HCT116 (cell line): Measurements from ENCODE around the gene NDUFC1. TPM values are rescaled to one million over a fixed set of nuclear protein-coding genes. Genes with fewer than 3 reads are reported as not detected.

ENCODE experiments used
- ATAC-seq: fragments of 200-7000 bp; cut with Tn5 transposase; 2 replicates; pipeline ENCODE4 v1.9.1; 2020; ENCODE audit warnings: mild to moderate bottlenecking, moderate library complexity
- BruUV-seq: library from RNA; stranded (reverse); fragments of 400-500 nt; replicated peaks from 2 replicates; lab custom pipeline; 2021; lab: Mats Ljungman, UMichigan
- CTCF ChIA-PET: fragments of 300-600 bp; sonication (Branson Sonifier 250); formaldehyde crosslinking; loops from one replicate; lab custom pipeline; 2021; ENCODE audit warnings: antibody characterized with exemption; lab: Charles Lee
- POLR2A ChIA-PET: fragments of 300-600, 350-600 bp; sonication (Branson Sonifier 250); formaldehyde crosslinking; loops from one replicate; lab custom pipeline; 2021; ENCODE audit warnings: antibody characterized with exemption; lab: Charles Lee
- RAD21 ChIA-PET, 2 experiments: fragments of 300-600 bp; sonication (Branson Sonifier 250); formaldehyde crosslinking; loops; one replicate each; lab custom pipeline; 2023; ENCODE audit warnings: low total read pairs in 2 of 2; ENCODE audit not compliant: uncharacterized antibody in 2 of 2, unreplicated experiment in 2 of 2, low non-redundant PET in 1 of 2; lab: Charles Lee
- DNase-seq: peaks from one replicate; pipeline ENCODE4 v3.0.0-alpha.2; 2010; ENCODE audit warnings: low read depth, low spot score
- H2AFZ ChIP-seq: fragments of 200-600 bp; shearing (Covaris generic), sonication (generic); 2 replicates; pipeline ENCODE4 v1.6.1; 2017; ENCODE audit warnings: low read depth, mixed run types, mixed read lengths, antibody characterized with exemption, low read length; ENCODE audit not compliant: poor library complexity, severe bottlenecking
- H3K27ac ChIP-seq: 2 replicates; pipeline ENCODE4 v1.5.1; 2012; ENCODE audit warnings: low read depth, low read length
- H3K27me3 ChIP-seq: fragments of 200-600 bp; sonication (generic); 2 replicates; pipeline ENCODE4 v1.6.1; 2016; ENCODE audit warnings: mixed run types, low read length, mixed read lengths; ENCODE audit not compliant: insufficient read depth
- H3K36me3 ChIP-seq, 2 experiments: fragments of 200-500 bp in 1 of 2; fragments of 200-600 bp in 1 of 2; sonication (Bioruptor generic) in 1 of 2; sonication (generic) in 1 of 2; 2 replicates each; pipeline versions ENCODE4 v1.5.1 to v1.6.1; 2014 to 2016; ENCODE audit warnings: low read length in 2 of 2, inconsistent platforms in 1 of 2, mixed read lengths in 1 of 2, mixed run types in 1 of 2; ENCODE audit not compliant: insufficient read depth in 2 of 2, control insufficient read depth in 1 of 2
- H3K4me1 ChIP-seq, 2 experiments: fragments of 200-600 bp in 1 of 2; sonication (generic) in 1 of 2; 2 replicates each; pipeline versions ENCODE4 v1.5.1 to v1.6.1; 2012 to 2017; ENCODE audit warnings: low read length in 2 of 2, inconsistent platforms in 1 of 2, mild to moderate bottlenecking in 1 of 2, mixed read lengths in 1 of 2, mixed run types in 1 of 2, moderate library complexity in 1 of 2; ENCODE audit not compliant: insufficient read depth in 2 of 2, control insufficient read depth in 1 of 2
- H3K4me2 ChIP-seq: fragments of 200-600 bp; sonication (generic); 2 replicates; pipeline ENCODE4 v1.6.1; 2017; ENCODE audit warnings: mixed run types, low read length, mixed read lengths
- H3K4me3 ChIP-seq, 2 experiments: fragments of 200-600 bp in 1 of 2; sonication (generic) in 1 of 2; replicated peaks in 1 of 2; 2 replicates each; pipeline ENCODE4 v1.5.1; 2011 to 2016; ENCODE audit warnings: low read length in 2 of 2, control low read depth in 1 of 2, low read depth in 1 of 2, mild to moderate bottlenecking in 1 of 2, mixed read lengths in 1 of 2, mixed run types in 1 of 2
- H3K79me2 ChIP-seq: fragments of 200-600 bp; sonication (generic); 2 replicates; pipeline ENCODE4 v1.6.1; 2017; ENCODE audit warnings: mild to moderate bottlenecking, mixed run types, low read length, moderate library complexity, mixed read lengths; ENCODE audit not compliant: insufficient read depth
- H3K9ac ChIP-seq: fragments of 200-600 bp; sonication (generic); 2 replicates; pipeline ENCODE4 v1.6.1; 2016; ENCODE audit warnings: low read length, mixed read lengths
- H3K9me2 ChIP-seq: fragments of 200-600 bp; sonication (generic), shearing (Covaris generic); 2 replicates; pipeline ENCODE4 v1.6.1; 2017; ENCODE audit warnings: mixed run types, mild to moderate bottlenecking, moderate library complexity; ENCODE audit not compliant: insufficient read depth
- H3K9me3 ChIP-seq, 2 experiments: fragments of 200-500 bp in 1 of 2; fragments of 200-600 bp in 1 of 2; sonication (Bioruptor generic) in 1 of 2; sonication (generic) in 1 of 2; 2 replicates each; pipeline ENCODE4 v1.6.1; 2014 to 2017; ENCODE audit warnings: low read length in 2 of 2, mixed read lengths in 2 of 2, inconsistent platforms in 1 of 2, low read depth in 1 of 2, mild to moderate bottlenecking in 1 of 2, mixed run types in 1 of 2, moderate library complexity in 1 of 2; ENCODE audit not compliant: control insufficient read depth in 1 of 2, insufficient read depth in 1 of 2
- H4K20me1 ChIP-seq: fragments of 200-600 bp; sonication (generic), shearing (Covaris generic); 2 replicates; pipeline ENCODE4 v1.6.1; 2017; ENCODE audit warnings: mixed run types, mild to moderate bottlenecking, moderate library complexity; ENCODE audit not compliant: insufficient read depth
- EGR1 ChIP-seq: IDR thresholded peaks from 2 replicates; pipeline ENCODE4 v1.6.1; 2012; ENCODE audit warnings: low read depth
- EZH2phosphoT487 ChIP-seq: fragments of 200-600 bp; IDR thresholded peaks from 2 replicates; pipeline ENCODE4 v1.6.1; 2018; ENCODE audit warnings: antibody characterized with exemption, borderline replicate concordance
- FOSL1 ChIP-seq: IDR thresholded peaks from 2 replicates; pipeline ENCODE4 v1.6.1; 2012; ENCODE audit warnings: low read depth
- JUND ChIP-seq: IDR thresholded peaks from 2 replicates; pipeline ENCODE4 v1.6.1; 2012
- POLR2A ChIP-seq: IDR thresholded peaks from 2 replicates; pipeline ENCODE4 v1.7.0; 2011; ENCODE audit warnings: borderline replicate concordance; ENCODE audit not compliant: insufficient read depth, insufficient read length; ENCODE audit errors: extremely low read depth
- POLR2AphosphoS5 ChIP-seq: IDR thresholded peaks from 2 replicates; pipeline ENCODE4 v1.6.1; 2011; ENCODE audit warnings: mild to moderate bottlenecking, low read depth, low read length, moderate library complexity
- RAD21 ChIP-seq: IDR thresholded peaks from 2 replicates; pipeline ENCODE4 v1.6.1; 2012; ENCODE audit warnings: low read depth, mild to moderate bottlenecking
- SP1 ChIP-seq: IDR thresholded peaks from 2 replicates; pipeline ENCODE4 v1.6.1; 2012; ENCODE audit warnings: low read depth
- SRF ChIP-seq: IDR thresholded peaks from 2 replicates; pipeline ENCODE4 v1.6.1; 2012; ENCODE audit warnings: low read depth
- YY1 ChIP-seq: IDR thresholded peaks from 2 replicates; pipeline ENCODE4 v1.6.1; 2011; ENCODE audit warnings: low read length, low read depth, moderate library complexity, mild to moderate bottlenecking; ENCODE audit not compliant: insufficient replicate concordance; ENCODE audit errors: extremely low read depth
- ZFX ChIP-seq: fragments of 450-650 bp; IDR thresholded peaks from 2 replicates; pipeline ENCODE4 v1.6.1; 2017
- ZNF274 ChIP-seq: fragments of 200-500 bp; sonication (Bioruptor generic); IDR thresholded peaks from 2 replicates; pipeline ENCODE4 v1.6.1; 2014; ENCODE audit warnings: mild to moderate bottlenecking, low read depth, low read length, inconsistent platforms
- intact Hi-C: fragments of 100-400 bp; cut with micrococcal nuclease; formaldehyde crosslinking; loops from 2 replicates; pipeline ENCODE4 v1.10.0; 2022
- total RNA-seq: library from RNA; stranded (reverse); gene quantifications from one replicate; pipeline ENCODE4 v1.2.1, GENCODE V29; 2021; ENCODE audit not compliant: unreplicated experiment
- TF ChIP-seq, protein P1 (sequence below): IDR thresholded peaks from 2 replicates; pipeline ENCODE4 v1.6.1; 2012; ENCODE audit warnings: low read depth
- TF ChIP-seq, protein P2 (sequence below): IDR thresholded peaks from 2 replicates; pipeline ENCODE4 v1.6.1; 2011; ENCODE audit warnings: mild to moderate bottlenecking, low read length, moderate library complexity; ENCODE audit not compliant: insufficient replicate concordance; ENCODE audit errors: extremely low read depth

Gene NDUFC1
- total RNA-seq, 1 experiment from 2014 or later: 86.9 TPM

DNA sequence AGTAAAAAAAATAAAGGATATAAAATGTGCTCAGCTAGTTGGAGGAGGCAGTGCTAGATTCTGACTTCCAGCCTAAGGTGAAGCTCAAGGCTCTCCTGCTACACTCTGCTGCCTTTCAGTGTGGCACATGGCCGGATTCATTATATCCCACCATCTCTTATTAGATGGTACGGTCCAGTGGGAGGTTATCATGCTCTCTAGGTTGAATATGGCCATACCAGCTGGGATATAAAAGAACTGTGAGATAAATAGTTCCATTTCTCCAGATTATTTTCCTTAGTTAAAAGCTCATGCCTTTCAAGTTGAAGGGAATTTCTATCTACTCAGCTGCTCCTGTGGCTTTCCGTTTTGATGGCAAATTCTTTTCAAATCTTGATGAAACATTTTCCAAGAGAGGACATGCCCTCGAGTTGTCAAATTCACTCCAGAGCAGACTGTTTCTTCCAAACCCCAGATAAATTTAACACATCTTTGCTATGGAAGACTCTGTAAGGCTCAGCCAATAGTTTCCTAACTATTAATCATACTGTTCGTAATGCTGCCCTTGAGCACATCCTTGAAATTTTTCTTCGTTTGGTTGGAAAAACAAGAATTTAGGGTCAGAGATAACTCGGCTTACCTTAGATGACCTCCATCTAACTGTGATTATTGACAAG lies 20.1 kb downstream of the NDUFC1 start:
- BruUV-seq: no TSS peak
- ChIA-PET POLR2A (no interaction called here), CTCF (interaction anchor here (0.7 to 1.4 kb wide), 3 partner anchors 13 to 252 kb away, joined by 3 to 6 read pairs (median 3); no protein-coding TSS in a partner anchor), RAD21 (no interaction called here)
- Histone ChIP-seq H3K27me3 (no peaks in the 10 kb centered on the region), H3K36me3 (no peaks in the 10 kb centered on the region), H2AFZ (no peak overlapping the region), H3K4me3 (no peak overlapping the region), H3K27ac (no peak overlapping the region), H3K79me2 (no peaks in the 10 kb centered on the region), H3K9me3 (no peaks in the 10 kb centered on the region), H3K9ac (no peak overlapping the region), H4K20me1 (no peaks in the 10 kb centered on the region), H3K4me1 (no peaks in the 10 kb centered on the region), H3K4me2 (no peak overlapping the region), H3K9me2 (no peaks in the 10 kb centered on the region)
- no peak for DNase-seq
- intact Hi-C loops: no loop called here
- ATAC-seq: no peak
- TF ChIP-seq JUND: no peak
- no peak for TF ChIP-seq RAD21
- TF ChIP-seq POLR2AphosphoS5: no peak

DNA sequence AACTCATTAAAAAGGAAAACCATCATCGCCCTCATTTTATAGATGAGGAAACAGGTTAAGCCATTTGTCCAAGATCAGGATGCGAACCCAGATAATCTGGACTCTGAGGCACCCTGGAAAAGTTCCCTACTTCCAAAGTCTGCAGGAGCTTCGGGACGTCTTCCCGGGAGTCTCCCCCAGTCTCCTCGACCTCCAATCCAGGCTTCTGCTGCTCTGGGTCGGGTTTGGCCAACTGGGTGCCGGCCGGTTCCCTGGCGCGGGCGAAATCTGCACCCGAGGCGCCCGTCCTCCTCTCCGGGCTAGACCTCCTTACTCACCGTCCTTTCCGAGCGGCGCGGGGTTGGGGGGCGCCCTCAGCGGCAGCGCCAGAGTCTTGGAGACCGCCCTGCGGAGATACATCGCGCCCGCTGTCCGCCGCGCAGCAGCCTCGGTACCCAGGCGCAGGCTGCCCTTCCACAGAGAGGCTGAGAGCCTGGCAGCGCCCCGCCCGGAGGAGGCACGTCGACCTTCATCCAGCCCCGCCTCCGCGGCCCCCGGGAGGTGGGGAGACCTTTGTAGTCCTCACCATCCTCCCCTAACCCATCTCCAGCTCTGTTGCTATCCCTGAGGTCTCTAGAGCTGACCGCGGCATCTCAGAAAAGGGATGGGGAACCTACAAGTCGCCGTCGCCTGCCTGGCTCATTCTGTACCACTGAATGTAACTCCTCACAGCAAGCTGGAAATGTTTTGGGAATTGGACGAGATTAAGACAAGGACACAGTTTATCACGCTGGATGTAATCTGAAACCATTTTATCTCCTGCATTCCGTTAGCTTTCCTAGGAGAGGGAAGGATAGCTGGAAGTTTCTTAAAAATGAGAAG lies 22.3 kb downstream of the NDUFC1 start, which contains the start of gene MGARP:
TSS of gene MGARP (minus strand) at position 466 of the 861 bp plus-strand sequence. CDS start at position 399, 67 bp downstream.
- ChIA-PET RAD21 (no interaction called here), CTCF (no interaction called here), POLR2A (no interaction called here)
- Histone ChIP-seq H3K79me2 (no peaks in the 10 kb centered on the region), H3K9me2 (no peaks in the 10 kb centered on the region), H3K36me3 (no peaks in the 10 kb centered on the region), H3K4me2 (no peak within 1 kb of the TSS), H3K27me3 (no peaks in the 10 kb centered on the region), H2AFZ (no peak within 1 kb of the TSS), H3K27ac (no peak within 1 kb of the TSS), H3K9ac (no peak within 1 kb of the TSS), H3K9me3 (no peaks in the 10 kb centered on the region), H3K4me3 (no peak within 1 kb of the TSS), H3K4me1 (no peaks in the 10 kb centered on the region), H4K20me1 (no peaks in the 10 kb centered on the region)
- ATAC-seq: no peak
- BruUV-seq: no TSS peak
- DNase-seq: no peak
- intact Hi-C loops: no loop called here
- TF ChIP-seq ZNF274 (no peak), ZFX (no peak), RAD21 (no peak), FOSL1 (no peak), SRF (no peak), YY1 (no peak), EZH2phosphoT487 (no peak), POLR2A (no peak), SP1 (no peak), EGR1 (no peak), JUND (no peak)
- TF ChIP-seq, protein P1, sequence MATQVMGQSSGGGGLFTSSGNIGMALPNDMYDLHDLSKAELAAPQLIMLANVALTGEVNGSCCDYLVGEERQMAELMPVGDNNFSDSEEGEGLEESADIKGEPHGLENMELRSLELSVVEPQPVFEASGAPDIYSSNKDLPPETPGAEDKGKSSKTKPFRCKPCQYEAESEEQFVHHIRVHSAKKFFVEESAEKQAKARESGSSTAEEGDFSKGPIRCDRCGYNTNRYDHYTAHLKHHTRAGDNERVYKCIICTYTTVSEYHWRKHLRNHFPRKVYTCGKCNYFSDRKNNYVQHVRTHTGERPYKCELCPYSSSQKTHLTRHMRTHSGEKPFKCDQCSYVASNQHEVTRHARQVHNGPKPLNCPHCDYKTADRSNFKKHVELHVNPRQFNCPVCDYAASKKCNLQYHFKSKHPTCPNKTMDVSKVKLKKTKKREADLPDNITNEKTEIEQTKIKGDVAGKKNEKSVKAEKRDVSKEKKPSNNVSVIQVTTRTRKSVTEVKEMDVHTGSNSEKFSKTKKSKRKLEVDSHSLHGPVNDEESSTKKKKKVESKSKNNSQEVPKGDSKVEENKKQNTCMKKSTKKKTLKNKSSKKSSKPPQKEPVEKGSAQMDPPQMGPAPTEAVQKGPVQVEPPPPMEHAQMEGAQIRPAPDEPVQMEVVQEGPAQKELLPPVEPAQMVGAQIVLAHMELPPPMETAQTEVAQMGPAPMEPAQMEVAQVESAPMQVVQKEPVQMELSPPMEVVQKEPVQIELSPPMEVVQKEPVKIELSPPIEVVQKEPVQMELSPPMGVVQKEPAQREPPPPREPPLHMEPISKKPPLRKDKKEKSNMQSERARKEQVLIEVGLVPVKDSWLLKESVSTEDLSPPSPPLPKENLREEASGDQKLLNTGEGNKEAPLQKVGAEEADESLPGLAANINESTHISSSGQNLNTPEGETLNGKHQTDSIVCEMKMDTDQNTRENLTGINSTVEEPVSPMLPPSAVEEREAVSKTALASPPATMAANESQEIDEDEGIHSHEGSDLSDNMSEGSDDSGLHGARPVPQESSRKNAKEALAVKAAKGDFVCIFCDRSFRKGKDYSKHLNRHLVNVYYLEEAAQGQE: no peak
- TF ChIP-seq, protein P2, sequence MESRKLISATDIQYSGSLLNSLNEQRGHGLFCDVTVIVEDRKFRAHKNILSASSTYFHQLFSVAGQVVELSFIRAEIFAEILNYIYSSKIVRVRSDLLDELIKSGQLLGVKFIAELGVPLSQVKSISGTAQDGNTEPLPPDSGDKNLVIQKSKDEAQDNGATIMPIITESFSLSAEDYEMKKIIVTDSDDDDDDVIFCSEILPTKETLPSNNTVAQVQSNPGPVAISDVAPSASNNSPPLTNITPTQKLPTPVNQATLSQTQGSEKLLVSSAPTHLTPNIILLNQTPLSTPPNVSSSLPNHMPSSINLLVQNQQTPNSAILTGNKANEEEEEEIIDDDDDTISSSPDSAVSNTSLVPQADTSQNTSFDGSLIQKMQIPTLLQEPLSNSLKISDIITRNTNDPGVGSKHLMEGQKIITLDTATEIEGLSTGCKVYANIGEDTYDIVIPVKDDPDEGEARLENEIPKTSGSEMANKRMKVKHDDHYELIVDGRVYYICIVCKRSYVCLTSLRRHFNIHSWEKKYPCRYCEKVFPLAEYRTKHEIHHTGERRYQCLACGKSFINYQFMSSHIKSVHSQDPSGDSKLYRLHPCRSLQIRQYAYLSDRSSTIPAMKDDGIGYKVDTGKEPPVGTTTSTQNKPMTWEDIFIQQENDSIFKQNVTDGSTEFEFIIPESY: no peak
